BJ (cell line): Measurements from ENCODE around the gene MEGF6. TPM values are rescaled to one million over a fixed set of nuclear protein-coding genes. Genes with fewer than 3 reads are reported as not detected.

Source experiments
- CTCF ChIA-PET: fragments of 350-600 bp; formaldehyde crosslinking; extraction: SDS; loops from one replicate; lab custom pipeline; 2021; ENCODE audit warnings: antibody characterized with exemption, inconsistent platforms; lab: Yijun Ruan, JAX
- POLR2A ChIA-PET: fragments of 300-600 bp; sonication (Branson Sonifier 250); formaldehyde crosslinking; extraction: SDS; loops from one replicate; lab custom pipeline; 2021; ENCODE audit warnings: antibody characterized with exemption; lab: Charles Lee
- DNase-seq: peaks from one replicate; pipeline ENCODE4 v3.0.0-alpha.2; 2011; ENCODE audit warnings: low read depth
- H3K27me3 ChIP-seq: 2 replicates; pipeline ENCODE4 v1.6.0; 2011; ENCODE audit warnings: low read length; ENCODE audit not compliant: control insufficient read depth, insufficient read depth
- H3K36me3 ChIP-seq: 2 replicates; pipeline ENCODE4 v1.5.1; 2011; ENCODE audit warnings: low read length; ENCODE audit not compliant: control insufficient read depth, insufficient read depth
- H3K4me3 ChIP-seq: 2 replicates; pipeline ENCODE4 v1.5.1; 2011; ENCODE audit warnings: low read depth, mild to moderate bottlenecking, control low read depth, low read length
- polyA plus RNA-seq: library from polyadenylated mRNA; depleted of rRNA; stranded (reverse); fragments of >200 nt; gene quantifications from 2 replicates; pipeline ENCODE4 v1.2.3, GENCODE V29; 2011; rRNA removed
- small RNA-seq: library from RNA; depleted of rRNA; stranded (forward); fragments of <200 nt; gene quantifications from one replicate; pipeline ENCODE3, GENCODE V24; 2012; ENCODE audit warnings: low replicate concordance, low read depth; ENCODE audit not compliant: insufficient read length
- TF ChIP-seq, protein P1 (sequence below): IDR thresholded peaks from 2 replicates; pipeline ENCODE4 v1.5.1; 2011; ENCODE audit warnings: low read depth, mild to moderate bottlenecking, control low read depth, inconsistent platforms, low read length, moderate library complexity; ENCODE audit not compliant: insufficient read depth

MEGF6 gene
- polyA plus RNA-seq, 1 experiment: 77.4 TPM

DNA sequence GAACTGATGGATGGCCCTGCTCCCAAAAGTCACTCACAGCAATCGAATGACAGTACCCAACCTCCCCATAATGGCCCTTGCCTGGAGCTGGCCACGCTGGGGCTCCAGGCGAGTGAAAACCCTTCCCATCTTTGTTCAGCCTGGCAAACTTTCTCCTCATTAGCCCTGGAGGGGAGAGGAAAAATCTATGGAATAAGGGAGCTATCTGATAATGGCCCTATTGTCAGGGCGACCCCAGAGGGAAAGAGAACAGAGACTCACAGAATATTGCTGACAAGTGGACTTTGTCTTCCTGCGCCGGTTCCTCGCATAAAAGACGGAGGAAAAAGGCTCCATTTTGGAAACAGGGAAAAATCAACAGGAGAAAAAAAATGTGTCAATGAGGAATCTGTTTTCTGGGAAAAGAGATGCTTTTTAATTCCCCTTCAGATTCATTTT lies 169.9 kb downstream of the MEGF6 start:
- ChIA-PET CTCF (interaction anchor here (1.4 to 5.7 kb wide), 2 partner anchors 11 to 182 kb away, joined by 6 to 28 read pairs; no protein-coding TSS in a partner anchor), POLR2A (no interaction called here)

DNA sequence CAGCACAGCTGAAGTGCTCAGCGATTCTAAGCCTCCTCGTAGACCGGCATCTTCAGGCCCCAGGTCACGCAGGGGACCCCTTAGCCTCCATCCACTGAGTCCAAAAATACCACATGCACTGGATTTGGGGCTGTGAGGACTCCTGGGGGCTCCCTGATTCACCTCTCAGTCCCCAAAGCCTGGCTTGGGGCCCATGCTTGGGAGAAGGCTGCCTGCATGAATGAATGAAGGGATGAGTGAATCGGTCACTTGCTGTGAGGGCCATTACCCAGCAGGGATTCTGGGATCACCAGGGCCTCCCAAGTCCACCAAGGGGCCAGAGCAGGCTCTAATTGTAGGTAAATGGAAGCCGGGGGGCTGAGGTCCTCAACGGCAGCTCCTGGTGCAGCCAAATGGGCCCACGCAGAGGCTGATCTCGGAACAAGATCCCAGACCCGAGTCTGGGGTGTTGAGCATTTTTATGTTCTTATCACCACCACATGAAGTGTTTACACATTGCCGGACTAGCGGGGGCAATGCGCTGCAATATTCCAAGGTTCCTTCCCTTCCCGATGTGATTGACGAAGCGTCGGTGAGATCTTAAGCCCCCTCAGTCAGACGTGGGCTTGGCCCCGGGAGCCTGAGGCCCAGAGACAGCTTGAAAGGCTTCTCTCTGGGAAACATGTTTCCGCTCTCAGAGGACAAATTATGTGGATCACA lies 170.4 kb downstream of the MEGF6 start:
- Histone ChIP-seq H3K4me3 (no peak overlapping the region), H3K36me3 (no peaks in the 10 kb centered on the region), H3K27me3 (peaks cover 11% of the 10 kb centered on the region)
- ChIA-PET CTCF (interaction anchor here (1.4 to 5.7 kb wide), 2 partner anchors 12 to 183 kb away, joined by 6 to 28 read pairs; no protein-coding TSS in a partner anchor), POLR2A (no interaction called here)
- DNase-seq: no peak
- TF ChIP-seq, protein P1, sequence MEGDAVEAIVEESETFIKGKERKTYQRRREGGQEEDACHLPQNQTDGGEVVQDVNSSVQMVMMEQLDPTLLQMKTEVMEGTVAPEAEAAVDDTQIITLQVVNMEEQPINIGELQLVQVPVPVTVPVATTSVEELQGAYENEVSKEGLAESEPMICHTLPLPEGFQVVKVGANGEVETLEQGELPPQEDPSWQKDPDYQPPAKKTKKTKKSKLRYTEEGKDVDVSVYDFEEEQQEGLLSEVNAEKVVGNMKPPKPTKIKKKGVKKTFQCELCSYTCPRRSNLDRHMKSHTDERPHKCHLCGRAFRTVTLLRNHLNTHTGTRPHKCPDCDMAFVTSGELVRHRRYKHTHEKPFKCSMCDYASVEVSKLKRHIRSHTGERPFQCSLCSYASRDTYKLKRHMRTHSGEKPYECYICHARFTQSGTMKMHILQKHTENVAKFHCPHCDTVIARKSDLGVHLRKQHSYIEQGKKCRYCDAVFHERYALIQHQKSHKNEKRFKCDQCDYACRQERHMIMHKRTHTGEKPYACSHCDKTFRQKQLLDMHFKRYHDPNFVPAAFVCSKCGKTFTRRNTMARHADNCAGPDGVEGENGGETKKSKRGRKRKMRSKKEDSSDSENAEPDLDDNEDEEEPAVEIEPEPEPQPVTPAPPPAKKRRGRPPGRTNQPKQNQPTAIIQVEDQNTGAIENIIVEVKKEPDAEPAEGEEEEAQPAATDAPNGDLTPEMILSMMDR: no peak

More for the DNA sequence above, 169.9 kb downstream of the MEGF6 start:
- H3K4me3 ChIP-seq: no peak overlapping the region
- H3K27me3 ChIP-seq: peaks cover 12% of the 10 kb centered on the region
- TF ChIP-seq, protein P1: no peak
- no peaks in the 10 kb centered on the region for H3K36me3 ChIP-seq
- DNase-seq: no peak

DNA sequence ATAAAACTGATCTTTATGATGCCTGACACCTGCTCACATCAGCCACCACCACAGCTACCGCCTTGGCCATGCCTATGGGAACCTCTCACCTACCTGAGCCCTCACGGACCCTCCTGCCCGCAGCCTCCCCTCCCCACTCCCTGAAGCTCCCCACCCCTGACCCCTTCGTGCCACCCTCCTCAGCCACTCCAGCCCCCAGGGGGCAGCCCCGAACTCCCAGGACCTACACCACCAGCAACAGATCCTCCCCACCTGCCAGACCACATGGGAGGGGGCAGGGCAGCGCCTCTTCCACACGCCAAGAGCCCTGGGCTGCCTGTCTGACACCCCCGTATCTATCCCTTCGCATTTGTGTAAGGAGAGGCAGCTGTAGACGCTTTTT lies 171.0 kb downstream of the MEGF6 start:
- DNase-seq: no peak
- CTCF ChIA-PET: interaction anchor here (5.7 kb wide), 1 partner anchor 13 kb away, joined by 28 read pairs; no protein-coding TSS in a partner anchor

More for the DNA sequence above, 171.0 kb downstream of the MEGF6 start:
- TF ChIP-seq, protein P1: no peak
- POLR2A ChIA-PET: no interaction called here
- Histone ChIP-seq H3K27me3 (peaks cover 11% of the 10 kb centered on the region), H3K36me3 (no peaks in the 10 kb centered on the region), H3K4me3 (no peak overlapping the region)

Small RNA genes within 50 kb of the gene (small RNA-seq; reads per million reads assigned to genes)
- not detected for gene MIR551A

Other genes with a start within 250 kb of the MEGF6 start
- 0.04 TPM in 2 replicates for gene ARHGEF16, start 156.8 kb downstream of the MEGF6 start, polyA plus RNA-seq
- 45.8 and 52.1 TPM in 2 replicates for gene TPRG1L, start 13.5 kb upstream of the MEGF6 start, polyA plus RNA-seq
- gene WRAP73, start 38.6 kb upstream of the MEGF6 start, polyA plus RNA-seq: 17.2 and 27.6 TPM in 2 replicates
- not detected in 2 replicates for gene TP73, start 41.0 kb upstream of the MEGF6 start, polyA plus RNA-seq
- gene CCDC27, start 140.9 kb upstream of the MEGF6 start, polyA plus RNA-seq: not detected in 2 replicates
- gene SMIM1, start 161.2 kb upstream of the MEGF6 start, polyA plus RNA-seq: 1.0 TPM in 2 replicates
- gene LRRC47, start 185.0 kb upstream of the MEGF6 start, polyA plus RNA-seq: 17.7 and 22.8 TPM in 2 replicates
- 19.5 and 26.0 TPM in 2 replicates for gene CEP104, start 245.7 kb upstream of the MEGF6 start, polyA plus RNA-seq
- 5.0 and 6.1 TPM in 2 replicates for gene DFFB, start 246.0 kb upstream of the MEGF6 start, polyA plus RNA-seq